Ascending aorta (tissue), 2 donors: ENCODE results near the gene KIAA0930. TPM values are rescaled to one million over a fixed set of nuclear protein-coding genes. Genes with fewer than 3 reads are reported as not detected.
A peak's percentile ranks its signal among the peaks of the same experiment; 100 is the strongest.

ENCODE experiments used
- DNase-seq, 2 donors: peaks; one replicate each; pipeline ENCODE4 v3.0.0-alpha.2; 2019; ENCODE audit warnings: low spot score in 2 of 2
- H3K27ac ChIP-seq, 2 donors: fragments of 200-600 bp; sonication (generic); one replicate each; pipeline ENCODE4 v1.5.1; 2016 to 2017; ENCODE audit warnings: mild to moderate bottlenecking in 1 of 2
- H3K27me3 ChIP-seq: fragments of 200-600 bp; sonication (generic); one replicate; pipeline ENCODE4 v1.5.1; 2017
- H3K36me3 ChIP-seq, 2 donors: fragments of 200-600 bp; sonication (generic); one replicate each; pipeline ENCODE4 v1.5.1; 2016
- H3K4me1 ChIP-seq, 2 donors: fragments of 200-600 bp; sonication (generic); one replicate each; pipeline ENCODE4 v1.5.1; 2016 to 2017; ENCODE audit warnings: mild to moderate bottlenecking in 1 of 2
- H3K4me3 ChIP-seq, 2 donors: fragments of 200-600 bp; sonication (generic); one replicate each; pipeline ENCODE4 v1.5.1; 2016 to 2017; ENCODE audit warnings: mild to moderate bottlenecking in 1 of 2
- H3K9me3 ChIP-seq, 2 donors: fragments of 200-600 bp; sonication (generic); one replicate each; pipeline ENCODE4 v1.5.1; 2016
- intact Hi-C: fragments of 100-400 bp; cut with DNase I; formaldehyde crosslinking; loops from one replicate; pipeline ENCODE4 v1.15.1; 2023
- total RNA-seq: library from RNA; depleted of rRNA; stranded (reverse); fragments of >200 nt; gene quantifications from one replicate; pipeline ENCODE4 v1.1.0, GENCODE V29; 2016
- TF ChIP-seq, protein P1 (sequence below), 3 experiments: fragments of 200-600 bp in 2 of 3; fragments of 450-650 bp in 1 of 3; sonication (generic) in 2 of 3; IDR thresholded peaks; one replicate each; pipeline ENCODE4 v1.5.1; 2016 to 2019; ENCODE audit warnings: antibody characterized with exemption in 3 of 3, mild to moderate bottlenecking in 1 of 3, moderate library complexity in 1 of 3

KIAA0930 gene
- 60.0 TPM for total RNA-seq

DNA sequence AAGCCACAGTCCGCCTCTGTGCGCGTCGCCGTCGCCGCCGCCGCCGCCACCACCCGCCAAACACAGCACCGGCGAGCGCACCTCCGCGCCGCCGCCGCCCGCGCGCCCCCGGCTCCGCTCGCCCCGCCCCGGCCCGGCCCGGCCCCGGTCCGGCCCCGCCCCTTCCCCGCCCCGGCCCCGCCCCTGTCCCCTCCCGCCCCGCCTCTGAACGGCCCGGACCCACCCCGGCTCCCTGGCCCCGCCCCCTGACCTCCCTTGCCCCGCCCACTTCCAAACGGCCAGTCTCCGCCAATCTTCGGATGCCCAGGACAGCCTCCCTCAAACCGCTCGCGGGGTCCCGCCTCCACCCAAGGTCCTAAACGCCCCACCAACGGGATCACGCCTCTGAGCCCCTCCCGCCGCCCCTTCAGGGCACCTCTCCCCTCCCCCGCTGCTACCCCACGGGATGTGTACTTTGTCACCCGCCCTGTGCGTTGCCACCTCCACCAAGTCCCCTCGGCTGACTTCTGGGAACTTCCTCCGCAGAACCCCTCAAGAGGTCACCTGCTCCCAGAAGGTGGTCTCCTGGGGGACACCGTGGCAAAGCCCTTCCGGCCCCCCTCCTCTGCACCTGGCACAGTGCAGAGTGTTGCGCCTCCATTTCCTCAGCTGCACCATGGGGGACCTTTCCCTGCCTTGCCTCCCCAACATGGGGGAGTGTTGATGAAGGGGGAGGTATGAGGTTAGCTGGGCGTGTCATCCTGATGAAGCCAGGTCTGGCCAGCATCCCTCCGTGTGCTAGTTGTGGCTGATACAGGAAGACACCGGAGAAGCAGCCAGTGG is at the start of gene KIAA0930:
TSS of gene KIAA0930 (minus strand) at position 85 of the 822 bp plus-strand sequence. CDS start 191 bp downstream, outside the sequence.
- Histone ChIP-seq H3K4me3 (peak within 1 kb of the TSS; percentile 69 to 95), H3K9me3 (no peaks in the 10 kb centered on the region), H3K4me1 (peaks cover 8 to 19% of the 10 kb centered on the region in 2 donors), H3K27me3 (no peaks in the 10 kb centered on the region), H3K36me3 (peaks cover 0 to 7% of the 10 kb centered on the region in 2 donors), H3K27ac (peak within 1 kb of the TSS; percentile 69 to 76)
- DNase-seq: peak; percentile 54 to 91
- TF ChIP-seq, protein P1, sequence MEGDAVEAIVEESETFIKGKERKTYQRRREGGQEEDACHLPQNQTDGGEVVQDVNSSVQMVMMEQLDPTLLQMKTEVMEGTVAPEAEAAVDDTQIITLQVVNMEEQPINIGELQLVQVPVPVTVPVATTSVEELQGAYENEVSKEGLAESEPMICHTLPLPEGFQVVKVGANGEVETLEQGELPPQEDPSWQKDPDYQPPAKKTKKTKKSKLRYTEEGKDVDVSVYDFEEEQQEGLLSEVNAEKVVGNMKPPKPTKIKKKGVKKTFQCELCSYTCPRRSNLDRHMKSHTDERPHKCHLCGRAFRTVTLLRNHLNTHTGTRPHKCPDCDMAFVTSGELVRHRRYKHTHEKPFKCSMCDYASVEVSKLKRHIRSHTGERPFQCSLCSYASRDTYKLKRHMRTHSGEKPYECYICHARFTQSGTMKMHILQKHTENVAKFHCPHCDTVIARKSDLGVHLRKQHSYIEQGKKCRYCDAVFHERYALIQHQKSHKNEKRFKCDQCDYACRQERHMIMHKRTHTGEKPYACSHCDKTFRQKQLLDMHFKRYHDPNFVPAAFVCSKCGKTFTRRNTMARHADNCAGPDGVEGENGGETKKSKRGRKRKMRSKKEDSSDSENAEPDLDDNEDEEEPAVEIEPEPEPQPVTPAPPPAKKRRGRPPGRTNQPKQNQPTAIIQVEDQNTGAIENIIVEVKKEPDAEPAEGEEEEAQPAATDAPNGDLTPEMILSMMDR (IDR thresholded peaks at IDR 0.05): no peak
- intact Hi-C loops: loop anchor here (1.0 to 2.0 kb wide), 3 partner anchors 29 to 78 kb away; partner anchors contain the start of genes FAM118A and NUP50

DNA sequence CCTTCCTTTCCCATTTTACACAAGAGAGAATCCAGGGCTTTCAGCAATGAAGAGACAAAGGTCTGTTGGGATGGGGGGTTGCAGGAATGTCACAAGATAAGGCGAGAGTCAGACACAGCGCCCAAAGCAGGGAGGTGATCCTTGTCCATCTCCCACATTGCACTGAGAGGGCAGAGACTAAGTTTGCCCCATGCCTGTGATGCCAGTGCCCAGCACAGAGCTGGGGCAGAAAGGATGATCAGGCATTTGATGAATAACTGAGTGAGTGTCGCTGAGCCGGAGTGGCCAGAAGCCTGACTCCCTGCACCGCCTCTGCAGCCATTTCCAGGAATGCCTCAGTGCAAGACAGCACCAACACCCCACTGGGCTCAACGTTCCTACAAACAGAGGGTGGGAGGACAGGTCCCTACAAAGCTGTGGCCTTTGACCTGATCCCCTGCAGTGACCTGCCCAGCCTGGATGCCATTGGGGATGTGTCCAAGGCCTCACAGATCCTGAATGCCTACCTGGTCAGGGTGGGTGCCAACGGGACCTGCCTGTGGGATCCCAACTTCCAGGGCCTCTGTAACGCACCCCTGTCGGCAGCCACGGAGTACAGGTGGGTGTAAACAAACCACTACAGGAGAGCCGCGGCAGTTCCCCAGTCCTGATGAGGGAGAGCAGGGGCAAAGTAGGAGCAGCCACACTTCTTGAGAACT is 46.3 kb upstream of the KIAA0930 start:
- TF ChIP-seq, protein P1 (IDR thresholded peaks at IDR 0.05): no peak
- H3K27ac ChIP-seq: no peak overlapping the region
- intact Hi-C loops: no loop called here

DNA sequence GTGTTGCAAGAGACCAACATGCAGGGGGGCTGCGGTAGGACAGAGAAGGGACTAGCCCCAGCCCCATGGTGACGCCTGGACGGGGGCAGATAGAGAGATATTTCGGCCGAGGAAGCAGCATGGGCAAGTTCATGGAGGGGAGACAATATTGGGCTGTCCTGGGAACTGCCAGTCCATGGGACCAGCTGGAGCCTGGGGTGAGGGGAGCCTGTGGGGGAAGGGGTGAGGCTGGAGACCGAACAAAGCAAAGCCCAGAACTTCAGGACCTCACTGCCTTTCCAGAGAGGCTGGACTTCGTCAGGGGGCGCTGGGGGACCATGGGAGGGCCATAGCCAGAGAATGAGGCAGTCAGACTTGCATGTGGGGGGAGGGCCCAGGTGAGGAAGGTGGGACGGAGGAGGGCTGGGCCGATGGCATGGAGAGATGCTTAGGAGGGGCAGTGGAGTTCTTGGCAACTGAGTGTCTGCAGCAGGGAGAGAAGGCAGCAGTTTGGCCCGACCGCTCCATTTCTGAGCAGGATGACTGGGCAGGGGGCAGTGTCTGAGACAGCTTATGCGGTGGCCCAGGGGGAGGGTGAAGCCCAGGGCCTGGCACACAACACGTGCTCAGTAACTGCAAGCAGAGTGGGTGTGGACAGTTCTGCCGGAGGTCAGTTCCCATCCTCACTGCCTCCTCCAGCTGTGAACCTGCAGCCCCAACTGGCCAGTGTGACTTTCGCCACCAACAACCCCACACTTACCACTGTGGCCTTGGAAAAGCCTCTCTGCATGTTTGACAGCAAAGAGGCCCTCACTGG is 44.8 kb upstream of the KIAA0930 start:
- TF ChIP-seq, protein P1 (IDR thresholded peaks at IDR 0.05): peak in 1 of 3 experiments; percentile 18
- H3K4me1 ChIP-seq: peaks cover 7 to 9% of the 10 kb centered on the region in 2 donors
- H3K27me3 ChIP-seq: no peaks in the 10 kb centered on the region
- intact Hi-C loops: no loop called here
- H3K36me3 ChIP-seq: no peaks in the 10 kb centered on the region
- no peaks in the 10 kb centered on the region for H3K9me3 ChIP-seq
- peak overlapping the region; percentile 47 to 57 for H3K4me3 ChIP-seq
- no peak overlapping the region for H3K27ac ChIP-seq
- no peak for DNase-seq

More for the DNA sequence above, 46.3 kb upstream of the KIAA0930 start:
- Histone ChIP-seq H3K27me3 (no peaks in the 10 kb centered on the region), H3K9me3 (no peaks in the 10 kb centered on the region), H3K4me3 (no peak overlapping the region), H3K4me1 (peaks cover 7 to 9% of the 10 kb centered on the region in 2 donors), H3K36me3 (no peaks in the 10 kb centered on the region)
- no peak for DNase-seq

DNA sequence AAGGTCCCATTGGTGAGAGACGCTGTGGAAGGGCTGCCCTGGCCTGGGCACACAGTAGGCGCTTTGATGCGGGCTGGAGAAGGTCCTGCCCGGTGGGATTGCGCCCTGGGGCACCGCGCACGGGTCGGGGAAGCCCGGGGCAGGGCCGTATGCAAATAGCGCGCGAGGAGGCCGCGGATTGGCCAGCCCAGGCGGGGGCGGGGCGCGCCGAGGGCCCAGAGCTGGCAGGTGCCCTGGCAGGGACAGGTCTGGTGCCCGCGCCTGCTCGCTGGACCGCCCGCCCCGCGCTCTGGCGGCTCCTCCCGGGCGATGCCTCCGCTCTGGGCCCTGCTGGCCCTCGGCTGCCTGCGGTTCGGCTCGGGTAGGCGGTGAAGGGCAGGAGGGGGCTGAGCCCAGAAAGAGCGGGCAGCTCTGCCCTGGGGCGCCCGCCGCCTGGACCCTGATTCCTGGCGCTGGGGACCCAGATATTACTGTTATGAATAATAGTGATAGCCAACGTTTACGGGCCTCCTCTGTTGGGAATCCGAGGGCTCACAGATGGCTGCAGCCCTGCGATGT is 44.1 kb upstream of the KIAA0930 start, which contains the start of gene UPK3A:
TSS of gene UPK3A (plus strand) at position 245 of the 558 bp plus-strand sequence. CDS start at position 310, 65 bp downstream.
- H3K27me3 ChIP-seq: no peaks in the 10 kb centered on the region
- no peaks in the 10 kb centered on the region for H3K9me3 ChIP-seq
- peak within 1 kb of the TSS; percentile 47 to 57 for H3K4me3 ChIP-seq
- H3K4me1 ChIP-seq: peaks cover 7 to 16% of the 10 kb centered on the region in 2 donors
- no peaks in the 10 kb centered on the region for H3K36me3 ChIP-seq
- H3K27ac ChIP-seq: no peak within 1 kb of the TSS
- DNase-seq: peak in 1 of 2 donors; percentile 81
- TF ChIP-seq, protein P1 (IDR thresholded peaks at IDR 0.05): no peak
- intact Hi-C loops: no loop called here

DNA sequence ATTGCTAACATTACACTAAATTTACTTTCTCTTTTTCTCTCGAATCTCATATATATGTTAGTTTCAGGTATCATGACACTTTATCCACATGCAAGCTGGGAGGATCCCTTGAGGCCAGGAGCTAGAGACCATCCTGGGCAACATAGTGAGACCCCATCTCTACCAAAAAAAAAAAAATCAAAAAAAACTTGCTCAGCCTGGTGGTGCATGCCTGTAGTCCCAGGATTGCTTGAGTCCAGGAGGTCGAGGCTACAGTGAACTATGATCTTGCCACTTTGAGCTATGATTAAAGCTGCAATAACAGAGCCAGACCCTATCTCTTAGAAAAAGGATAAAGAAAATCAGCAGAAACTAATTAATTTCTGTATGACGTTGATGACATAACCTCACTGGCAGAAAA is 40.3 kb upstream of the KIAA0930 start:
- Histone ChIP-seq H3K27ac (no peak overlapping the region), H3K36me3 (no peaks in the 10 kb centered on the region), H3K9me3 (no peaks in the 10 kb centered on the region), H3K4me1 (peaks cover 7 to 24% of the 10 kb centered on the region in 2 donors), H3K4me3 (no peak overlapping the region), H3K27me3 (no peaks in the 10 kb centered on the region)
- intact Hi-C loops: no loop called here
- no peak for DNase-seq
- TF ChIP-seq, protein P1 (IDR thresholded peaks at IDR 0.05): no peak
